Subcutaneous adipose tissue (tissue), 4 donors: ENCODE data around the gene PDLIM1. TPM values are rescaled to one million over a fixed set of nuclear protein-coding genes. Genes with fewer than 3 reads are reported as not detected.

ENCODE experiments used
- total RNA-seq, 4 donors: library from RNA; depleted of rRNA; stranded (reverse); fragments of >200 nt; gene quantifications; one replicate each; pipeline ENCODE4 v1.1.0, GENCODE V29; 2016
- TF ChIP-seq, protein P1 (sequence below): fragments of 450-650 bp; IDR thresholded peaks from one replicate; pipeline ENCODE4 v1.5.1; 2016; ENCODE audit warnings: low read depth, mild to moderate bottlenecking, control low read depth, antibody characterized with exemption, moderate library complexity

PDLIM1 gene
- total RNA-seq, 4 donors from 2014 or later = 79.2 to 118 (median 96.4) TPM

DNA sequence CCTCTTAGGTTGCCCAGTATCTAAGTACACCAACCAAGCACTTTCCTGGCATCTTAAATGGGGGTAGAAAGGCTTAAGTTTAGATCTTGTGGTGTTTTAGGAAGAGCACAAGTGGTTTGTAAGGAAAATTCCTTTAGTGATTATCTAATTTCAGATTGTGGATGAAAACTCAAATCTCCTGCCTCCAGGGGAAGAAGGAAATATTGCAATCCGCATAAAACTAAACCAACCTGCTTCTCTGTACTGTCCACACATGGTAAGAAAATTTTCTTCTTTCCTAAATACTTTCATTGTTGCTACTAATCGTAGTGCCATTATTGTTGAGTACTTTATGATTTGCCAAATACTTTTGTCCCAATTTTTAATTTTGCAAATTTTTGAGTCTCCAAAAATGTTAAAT lies 65.7 kb downstream of the PDLIM1 start:
- TF ChIP-seq, protein P1, sequence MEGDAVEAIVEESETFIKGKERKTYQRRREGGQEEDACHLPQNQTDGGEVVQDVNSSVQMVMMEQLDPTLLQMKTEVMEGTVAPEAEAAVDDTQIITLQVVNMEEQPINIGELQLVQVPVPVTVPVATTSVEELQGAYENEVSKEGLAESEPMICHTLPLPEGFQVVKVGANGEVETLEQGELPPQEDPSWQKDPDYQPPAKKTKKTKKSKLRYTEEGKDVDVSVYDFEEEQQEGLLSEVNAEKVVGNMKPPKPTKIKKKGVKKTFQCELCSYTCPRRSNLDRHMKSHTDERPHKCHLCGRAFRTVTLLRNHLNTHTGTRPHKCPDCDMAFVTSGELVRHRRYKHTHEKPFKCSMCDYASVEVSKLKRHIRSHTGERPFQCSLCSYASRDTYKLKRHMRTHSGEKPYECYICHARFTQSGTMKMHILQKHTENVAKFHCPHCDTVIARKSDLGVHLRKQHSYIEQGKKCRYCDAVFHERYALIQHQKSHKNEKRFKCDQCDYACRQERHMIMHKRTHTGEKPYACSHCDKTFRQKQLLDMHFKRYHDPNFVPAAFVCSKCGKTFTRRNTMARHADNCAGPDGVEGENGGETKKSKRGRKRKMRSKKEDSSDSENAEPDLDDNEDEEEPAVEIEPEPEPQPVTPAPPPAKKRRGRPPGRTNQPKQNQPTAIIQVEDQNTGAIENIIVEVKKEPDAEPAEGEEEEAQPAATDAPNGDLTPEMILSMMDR = no peak

DNA sequence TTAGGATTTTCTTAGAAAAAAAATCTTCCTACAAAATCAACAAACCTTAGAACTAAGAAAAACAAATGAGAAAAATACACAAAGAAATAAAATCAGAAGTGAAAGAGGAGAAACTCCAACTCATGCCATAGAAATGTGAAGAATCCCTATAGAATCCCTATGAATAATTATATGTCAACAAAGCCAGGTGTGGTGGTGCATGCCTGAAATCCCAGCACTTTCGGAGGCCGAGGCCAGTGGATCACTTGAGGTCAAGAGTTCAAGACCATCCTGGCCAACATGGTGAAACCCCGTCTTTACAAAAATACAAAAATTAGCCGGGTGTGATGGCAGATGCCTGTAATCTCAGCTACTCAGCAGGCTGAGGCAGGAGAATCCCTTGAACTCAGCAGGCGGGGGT lies 69.7 kb downstream of the PDLIM1 start:
- TF ChIP-seq, protein P1 = no peak

DNA sequence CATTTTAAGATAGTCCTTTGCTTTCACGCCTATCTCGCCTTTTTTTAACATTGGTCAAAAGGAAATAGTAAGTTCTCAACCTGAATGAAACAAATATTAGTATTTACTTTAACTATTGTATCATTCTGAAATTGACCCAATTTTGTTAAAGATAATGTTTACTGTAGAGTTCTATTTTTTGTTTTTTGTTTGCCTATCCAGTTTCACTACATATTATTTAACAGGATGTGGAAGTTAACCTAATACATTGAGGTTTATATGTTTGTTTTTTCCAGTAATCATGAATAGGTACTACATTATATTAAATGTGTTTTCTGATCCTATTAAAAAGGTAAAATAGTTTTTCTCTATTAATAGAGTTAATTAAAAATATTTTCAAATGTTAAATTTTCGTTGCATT lies 70.3 kb downstream of the PDLIM1 start:
- TF ChIP-seq, protein P1 = no peak

DNA sequence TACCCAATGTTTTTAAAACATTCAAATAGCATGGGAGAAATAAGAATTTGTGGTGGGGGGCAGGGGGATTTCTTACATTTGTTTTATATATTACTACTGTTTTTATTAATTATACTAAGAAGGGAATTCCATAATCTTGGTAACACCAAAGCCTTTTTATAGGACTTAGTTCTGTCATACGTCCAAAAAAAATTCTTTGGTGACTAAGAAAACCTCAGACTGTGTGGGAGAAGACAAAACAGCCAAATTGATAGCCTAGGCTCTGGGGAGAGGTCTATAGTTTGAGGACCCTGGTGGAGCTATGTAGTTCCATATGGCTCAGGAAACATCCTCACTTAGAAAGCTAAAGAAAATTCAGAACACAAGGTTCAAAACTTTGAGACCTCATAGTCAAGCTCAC lies 73.3 kb downstream of the PDLIM1 start:
- TF ChIP-seq, protein P1 = no peak

DNA sequence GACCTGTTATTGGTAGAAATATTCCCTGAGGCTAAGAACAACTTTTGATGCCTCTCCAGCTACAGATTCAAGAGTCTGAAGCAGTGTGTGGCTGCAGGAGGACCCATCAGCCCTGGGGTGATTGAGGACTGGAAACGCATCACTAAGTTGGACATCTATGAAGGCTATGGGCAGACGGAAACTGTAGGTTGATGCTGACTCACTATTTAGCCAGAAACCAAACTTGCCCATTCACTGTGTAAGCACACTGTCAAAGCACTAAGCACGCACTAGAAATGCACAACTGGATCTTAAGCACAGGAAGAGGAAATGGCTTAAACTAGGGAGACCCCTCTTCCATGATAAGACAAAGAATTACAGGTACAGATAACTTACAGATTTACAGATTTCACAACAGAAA lies 76.0 kb downstream of the PDLIM1 start:
- TF ChIP-seq, protein P1 = no peak

DNA sequence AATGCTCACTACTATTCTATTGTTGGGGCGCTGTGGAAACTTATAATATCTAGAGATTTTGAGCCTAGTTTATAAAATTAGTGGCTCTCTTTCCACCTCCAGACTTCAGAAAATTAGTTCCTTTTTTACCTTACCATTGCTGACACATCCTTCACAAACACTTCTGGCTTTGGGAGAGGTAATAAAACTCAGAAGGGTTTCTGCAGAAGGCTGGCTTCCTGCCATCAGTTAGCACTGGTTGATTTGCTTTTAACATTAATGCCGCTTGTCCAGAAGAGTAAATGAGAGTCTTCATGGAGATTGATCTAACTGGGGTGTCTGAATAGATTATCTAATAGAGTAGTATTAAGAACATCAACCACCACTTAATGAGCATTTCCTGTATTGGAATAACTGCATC lies 76.4 kb downstream of the PDLIM1 start:
- TF ChIP-seq, protein P1 = no peak

DNA sequence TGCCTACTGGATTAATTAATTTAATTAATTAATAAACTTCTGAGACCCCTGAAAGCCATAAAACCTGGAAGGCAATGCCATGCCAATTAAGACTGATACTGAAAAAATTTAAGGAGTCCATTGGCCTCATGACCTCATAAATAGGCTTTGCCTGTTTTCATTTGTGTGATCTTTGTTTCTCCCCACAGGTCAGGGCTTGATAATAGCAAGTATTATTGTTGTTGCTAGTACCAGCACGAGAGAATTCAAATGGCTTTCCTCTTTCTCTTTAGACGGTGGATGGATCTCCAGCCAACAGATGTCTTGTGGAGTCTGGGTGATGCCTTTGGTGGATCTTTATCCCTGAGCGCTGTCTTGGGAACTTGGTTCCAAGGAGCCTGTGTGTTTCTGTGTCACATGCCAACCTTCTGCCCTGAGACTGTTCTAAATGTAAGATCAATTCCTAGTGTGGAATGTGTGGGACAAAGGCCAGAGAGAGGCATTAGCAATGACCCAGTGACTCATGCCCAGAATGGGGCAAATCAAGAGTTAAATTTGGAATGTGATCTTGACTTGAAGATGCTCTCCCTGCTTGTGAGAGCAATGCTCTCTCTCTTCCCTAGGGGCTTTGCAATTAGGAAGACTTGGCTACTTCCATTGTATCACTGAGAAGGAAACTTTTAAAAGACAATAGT lies 79.1 kb downstream of the PDLIM1 start:
- TF ChIP-seq, protein P1 = no peak
